Astrocyte (in vitro differentiated cells and primary cell): ENCODE results near the gene GCLM.

ENCODE experiments used
- CTCF ChIP-seq: IDR thresholded peaks from 2 replicates; pipeline ENCODE4 v1.5.1; 2011; ENCODE audit warnings: low read depth, mild to moderate bottlenecking, inconsistent platforms, low read length, moderate library complexity; ENCODE audit not compliant: insufficient read depth
- EZH2 ChIP-seq: IDR thresholded peaks from 2 replicates; pipeline ENCODE4 v1.6.1; 2012; ENCODE audit warnings: mild to moderate bottlenecking, low read length, inconsistent platforms; ENCODE audit not compliant: insufficient read depth

DNA sequence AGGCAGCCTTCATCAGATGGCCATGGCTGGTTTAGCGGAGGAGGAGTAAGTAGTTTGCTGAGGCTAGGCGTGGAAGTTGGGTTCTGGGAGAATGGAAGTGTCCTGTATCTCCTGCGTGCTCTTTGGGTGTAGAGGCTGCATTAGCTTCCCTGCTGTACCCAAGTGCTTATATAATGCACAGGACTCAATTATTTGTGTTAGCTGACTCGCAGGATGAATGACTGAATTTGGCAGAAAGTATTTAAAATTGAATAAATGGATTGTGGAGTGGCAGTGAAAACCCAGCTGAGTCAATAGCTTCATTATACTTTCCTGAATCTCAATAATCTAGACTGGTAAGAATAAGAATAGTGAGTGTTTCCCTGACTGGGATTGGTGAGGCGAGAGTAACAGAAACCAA is 44.0 kb downstream of the GCLM start:
- no peak for TF ChIP-seq CTCF
- no peak for TF ChIP-seq EZH2
